Suprapubic skin (tissue), 4 donors: ENCODE measurements around the gene GALNT17.

Source experiments
- CTCF ChIP-seq, 2 donors: fragments of 200-600 bp in 1 of 2; fragments of 450-650 bp in 1 of 2; sonication (generic) in 1 of 2; IDR thresholded peaks; one replicate each; pipeline ENCODE4 v1.5.1; 2016 to 2019; ENCODE audit warnings: antibody characterized with exemption in 2 of 2, mild to moderate bottlenecking in 1 of 2, moderate library complexity in 1 of 2
- EP300 ChIP-seq: sonication (generic); formaldehyde crosslinking; IDR thresholded peaks from one replicate; pipeline ENCODE4 v1.6.1; 2017; ENCODE audit warnings: antibody characterized with exemption
- POLR2A ChIP-seq, 2 donors: fragments of 450-650 bp; IDR thresholded peaks; one replicate each; pipeline ENCODE4 v1.6.1; 2017; ENCODE audit warnings: antibody characterized with exemption in 2 of 2, mild to moderate bottlenecking in 2 of 2, moderate library complexity in 2 of 2
- POLR2AphosphoS5 ChIP-seq, 3 donors: sonication (generic); formaldehyde crosslinking; IDR thresholded peaks; one replicate each; pipeline ENCODE4 v1.6.1; 2017; ENCODE audit warnings: antibody characterized with exemption in 3 of 3

- TF ChIP-seq EP300 (no peak), CTCF (IDR thresholded peaks at IDR 0.05) (no peak), POLR2A (IDR thresholded peaks at IDR 0.05) (no peak), POLR2AphosphoS5 (IDR thresholded peaks at IDR 0.05) (no peak)
These were observed 36.6 kb upstream of the GALNT17 start for GRCh38 chr7:71095266-71095860.
